PC-3 (cell line): ENCODE results near the gene HOMEZ. TPM values are rescaled to one million over a fixed set of nuclear protein-coding genes. Genes with fewer than 3 reads are reported as not detected.
"Not testable (repeated sequence)": the region's sequence is repeated elsewhere in the genome, so short reads cannot be mapped to it uniquely, and the experiment has no call there.

ENCODE experiments used
- ATAC-seq: fragments of 200-7000 bp; cut with Tn5 transposase; 2 replicates; pipeline ENCODE4 v1.9.1; 2020; ENCODE audit warnings: mild to moderate bottlenecking, moderate library complexity
- BruUV-seq: library from RNA; stranded (reverse); fragments of 400-500 nt; replicated peaks from 2 replicates; lab custom pipeline; 2021; lab: Mats Ljungman, UMichigan
- CTCF ChIA-PET: fragments of 300-600 bp; sonication (Branson Sonifier 250); formaldehyde crosslinking; loops from one replicate; lab custom pipeline; 2022; ENCODE audit warnings: antibody characterized with exemption; lab: Charles Lee
- POLR2A ChIA-PET: fragments of 300-600 bp; sonication (Branson Sonifier 250); formaldehyde crosslinking; loops from one replicate; lab custom pipeline; 2022; ENCODE audit warnings: antibody characterized with exemption; ENCODE audit not compliant: unreplicated experiment; lab: Charles Lee
- DNase-seq: peaks from one replicate; pipeline ENCODE4 v3.0.0-alpha.2; 2015
- H2AFZ ChIP-seq: fragments of 300-600 bp; sonication (generic); 2 replicates; pipeline ENCODE4 v1.6.0; 2016; ENCODE audit warnings: antibody characterized with exemption, low read length
- H3F3A ChIP-seq: fragments of 300-600 bp; sonication (generic); one replicate; pipeline ENCODE4 v1.6.0; 2017; ENCODE audit warnings: antibody characterized with exemption, low read length, control low read depth, mild to moderate bottlenecking; ENCODE audit not compliant: unreplicated experiment
- H3K27ac ChIP-seq: fragments of 300-600 bp; sonication (generic); 2 replicates; pipeline ENCODE4 v1.5.1; 2016; ENCODE audit warnings: mild to moderate bottlenecking, low read length
- H3K27me3 ChIP-seq: fragments of 300-600 bp; sonication (generic); 2 replicates; pipeline ENCODE4 v1.6.1; 2016; ENCODE audit warnings: low read length, mixed read lengths
- H3K36me3 ChIP-seq: fragments of 300-600 bp; sonication (generic); 2 replicates; pipeline ENCODE4 v1.6.1; 2016; ENCODE audit warnings: low read depth, mixed run types, low read length, mixed read lengths
- H3K4me1 ChIP-seq: fragments of 300-600 bp; sonication (generic); 2 replicates; pipeline ENCODE4 v1.5.1; 2016; ENCODE audit warnings: low read length; ENCODE audit not compliant: insufficient read depth
- H3K4me2 ChIP-seq: fragments of 300-600 bp; sonication (generic); 2 replicates; pipeline ENCODE4 v1.6.0; 2016; ENCODE audit warnings: low read length
- H3K4me3 ChIP-seq: fragments of 300-600 bp; sonication (generic); 2 replicates; pipeline ENCODE4 v1.5.1; 2016; ENCODE audit warnings: mild to moderate bottlenecking, low read length, mixed read lengths
- H3K79me2 ChIP-seq: fragments of 300-600 bp; sonication (generic); 2 replicates; pipeline ENCODE4 v1.6.1; 2017; ENCODE audit warnings: low read length, mixed read lengths
- H3K9ac ChIP-seq: fragments of 300-600 bp; sonication (generic); 2 replicates; pipeline ENCODE4 v1.6.0; 2016; ENCODE audit warnings: mild to moderate bottlenecking, low read length
- H3K9me2 ChIP-seq: fragments of 300-600 bp; sonication (generic); replicated peaks from 2 replicates; pipeline ENCODE4 v1.6.1; 2016; ENCODE audit warnings: mixed run types, low read length, mixed read lengths
- H3K9me3 ChIP-seq: fragments of 300-600 bp; sonication (generic); 2 replicates; pipeline ENCODE4 v1.6.1; 2016; ENCODE audit warnings: low read length, mixed read lengths
- H4K20me1 ChIP-seq: fragments of 300-600 bp; sonication (generic); 2 replicates; pipeline ENCODE4 v1.6.1; 2016; ENCODE audit warnings: low read length, mixed read lengths
- CTCF ChIP-seq: fragments of 300-600 bp; sonication (generic); conservative IDR thresholded peaks from 2 replicates; pipeline ENCODE4 v1.5.1; 2017; ENCODE audit warnings: antibody characterized with exemption, low read depth, mild to moderate bottlenecking, low read length
- EZH2 ChIP-seq: fragments of 300-600 bp; sonication (generic); IDR thresholded peaks from one replicate; pipeline ENCODE4 v1.6.1; 2017; ENCODE audit warnings: antibody characterized with exemption, mild to moderate bottlenecking, low read length; ENCODE audit not compliant: unreplicated experiment
- EZH2phosphoT487 ChIP-seq: fragments of 300-600 bp; sonication (generic); IDR thresholded peaks from 2 replicates; pipeline ENCODE4 v1.6.1; 2018; ENCODE audit warnings: mild to moderate bottlenecking, antibody characterized with exemption, low read length, borderline replicate concordance
- intact Hi-C: fragments of 100-400 bp; cut with micrococcal nuclease; formaldehyde crosslinking; loops from 2 replicates; pipeline ENCODE4 v1.9.0; 2023
- total RNA-seq: library from RNA; depleted of rRNA; stranded (reverse); fragments of >200 nt; gene quantifications from 2 replicates; pipeline ENCODE4 v1.2.3, GENCODE V29; 2014

HOMEZ gene
- total RNA-seq, 1 experiment from 2014 or later: 7.7 TPM

- no peak for ATAC-seq
- ChIA-PET POLR2A (no interaction called here), CTCF (no interaction called here)
- no peaks in the 10 kb centered on the region for H3K9me3 ChIP-seq
- BruUV-seq: no TSS peak
- no peaks in the 10 kb centered on the region for H3K9me2 ChIP-seq
- no peak overlapping the region for H3K4me2 ChIP-seq
- TF ChIP-seq EZH2: no peak
- no peak for TF ChIP-seq CTCF
- TF ChIP-seq EZH2phosphoT487: no peak
- H3F3A ChIP-seq: no peaks in the 10 kb centered on the region
- no peaks in the 10 kb centered on the region for H3K79me2 ChIP-seq
- no peaks in the 10 kb centered on the region for H4K20me1 ChIP-seq
- H3K27ac ChIP-seq: no peak overlapping the region
- H3K27me3 ChIP-seq: peaks cover 34% of the 10 kb centered on the region; the same call in 1 of the 2 replicates
- H3K4me3 ChIP-seq: no peak overlapping the region
- no peaks in the 10 kb centered on the region for H3K4me1 ChIP-seq
- H2AFZ ChIP-seq: no peak overlapping the region
- no peaks in the 10 kb centered on the region for H3K36me3 ChIP-seq
- no peak for DNase-seq
- no peak overlapping the region for H3K9ac ChIP-seq
- intact Hi-C loops: no loop called here
These were observed 45.3 kb downstream of the HOMEZ start for GRCh38 chr14:23240661-23241060.

GRCh38 chr14:23237772-23238594 lies 47.9 kb downstream of the HOMEZ start, which contains the start of gene RNF212B:
RNF212B (plus strand) TSS chr14:23237936; CDS start chr14:23240346, 2,410 bp downstream.
- CTCF ChIA-PET: no interaction called here
- Histone ChIP-seq H3K79me2 (no peaks in the 10 kb centered on the region), H2AFZ (peak within 1 kb of the TSS; percentile 87), H3K27me3 (peaks cover 19% of the 10 kb centered on the region; the same call in 1 of the 2 replicates), H3K36me3 (no peaks in the 10 kb centered on the region), H3K27ac (no peak within 1 kb of the TSS), H3F3A (no peaks in the 10 kb centered on the region), H3K9me3 (no peaks in the 10 kb centered on the region), H3K4me2 (peak within 1 kb of the TSS; percentile 79), H3K4me1 (no peaks in the 10 kb centered on the region), H4K20me1 (no peaks in the 10 kb centered on the region), H3K4me3 (peak within 1 kb of the TSS; percentile 57), H3K9me2 (no peaks in the 10 kb centered on the region), H3K9ac (no peak within 1 kb of the TSS)
- no TSS peak for BruUV-seq
- ATAC-seq: peak; percentile 99
- POLR2A ChIA-PET: interaction anchor here (0.5 to 0.6 kb wide), 2 partner anchors 12 to 53 kb away, joined by 4 to 20 read pairs; no protein-coding TSS in a partner anchor
- TF ChIP-seq EZH2phosphoT487 (no peak), CTCF (no peak), EZH2 (no peak)
- peak; percentile 88 for DNase-seq
- intact Hi-C loops: no loop called here

GRCh38 chr14:23232241-23232808 lies 53.6 kb downstream of the HOMEZ start:
- H4K20me1 ChIP-seq, BruUV-seq, ATAC-seq, POLR2A ChIA-PET, H3K4me2 ChIP-seq, H3K36me3 ChIP-seq, DNase-seq, H2AFZ ChIP-seq, H3K4me1 ChIP-seq, H3K4me3 ChIP-seq, H3K9me2 ChIP-seq, H3K79me2 ChIP-seq, H3F3A ChIP-seq, H3K9me3 ChIP-seq, H3K27me3 ChIP-seq, intact Hi-C loops, CTCF ChIA-PET, H3K9ac ChIP-seq, H3K27ac ChIP-seq: not testable (repeated sequence)
